ENCODE results near the gene FHIT.

The FHIT gene

GRCh38 chr3:60000311-60001105 lies 1250.7 kb downstream of the FHIT start:
- DNase-seq (ENCODE audit: low read depth): no peak
- Histone ChIP-seq H3K9ac (ENCODE audit: low read length) (no peak overlapping the region), H3K4me1 (ENCODE audit: control insufficient read depth, insufficient read depth, low read length) (no peaks in the 10 kb centered on the region), H3K36me3 (ENCODE audit: control insufficient read depth, insufficient read depth, low read length, severe bottlenecking) (no peaks in the 10 kb centered on the region), H3K27me3 (replicated peaks; ENCODE audit: control insufficient read depth, insufficient read depth, low read length) (no peaks in the 10 kb centered on the region), H3K4me3 (ENCODE audit: low read length) (no peak overlapping the region), H3K9me3 (ENCODE audit: control insufficient read depth, low read length) (no peaks in the 10 kb centered on the region)

DNA sequence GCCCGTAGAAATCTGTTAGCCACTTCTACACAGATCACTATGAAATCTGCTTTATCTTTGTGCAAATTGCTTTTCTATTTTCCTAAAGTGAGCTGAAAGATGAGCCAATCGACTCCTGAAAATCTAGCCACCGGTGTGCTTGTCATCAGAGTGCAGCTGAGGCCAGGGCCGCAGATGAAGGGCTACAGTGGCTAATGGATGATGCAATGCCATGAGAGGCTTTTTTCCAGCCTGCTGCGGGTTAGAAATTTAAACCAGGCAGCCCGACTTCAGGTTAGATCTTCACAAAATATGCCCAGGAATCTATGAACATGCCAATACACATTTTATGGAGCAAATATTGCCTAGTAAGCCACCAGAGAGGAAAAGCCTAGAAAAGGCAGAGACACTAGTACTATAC lies 1253.2 kb downstream of the FHIT start:
- no peaks in the 10 kb centered on the region for H3K9me3 ChIP-seq (ENCODE audit: control insufficient read depth, low read length)
- H3K4me1 ChIP-seq (ENCODE audit: control insufficient read depth, insufficient read depth, low read length): no peaks in the 10 kb centered on the region
- no peaks in the 10 kb centered on the region for H3K27me3 ChIP-seq (replicated peaks; ENCODE audit: control insufficient read depth, insufficient read depth, low read length)
- no peak overlapping the region for H3K4me3 ChIP-seq (ENCODE audit: low read length)
- no peaks in the 10 kb centered on the region for H3K36me3 ChIP-seq (ENCODE audit: control insufficient read depth, insufficient read depth, low read length, severe bottlenecking)
- no peak for DNase-seq (ENCODE audit: low read depth)
- H3K9ac ChIP-seq (ENCODE audit: low read length): no peak overlapping the region

DNA sequence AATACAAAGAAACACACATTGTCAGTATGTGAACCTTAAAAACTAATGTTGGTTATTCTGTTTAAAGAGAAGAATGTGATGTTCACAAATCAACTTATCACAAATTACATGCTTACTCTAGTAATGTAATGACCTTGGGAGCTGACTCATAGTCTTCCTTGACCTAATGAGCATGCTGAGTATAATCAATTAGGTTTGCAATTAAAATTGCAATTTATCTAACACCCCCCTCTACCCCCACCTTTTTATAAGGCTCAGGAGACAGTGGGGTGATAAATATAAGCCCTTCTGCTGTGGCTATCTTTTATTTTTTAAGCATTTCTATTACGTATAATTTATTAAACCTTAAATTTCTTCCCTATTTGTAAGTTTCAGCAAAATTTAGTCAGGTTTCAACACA lies 1253.7 kb downstream of the FHIT start:
- Histone ChIP-seq H3K9ac (ENCODE audit: low read length) (no peak overlapping the region), H3K4me3 (ENCODE audit: low read length) (no peak overlapping the region), H3K27me3 (replicated peaks; ENCODE audit: control insufficient read depth, insufficient read depth, low read length) (no peaks in the 10 kb centered on the region), H3K36me3 (ENCODE audit: control insufficient read depth, insufficient read depth, low read length, severe bottlenecking) (no peaks in the 10 kb centered on the region), H3K9me3 (ENCODE audit: control insufficient read depth, low read length) (no peaks in the 10 kb centered on the region), H3K4me1 (ENCODE audit: control insufficient read depth, insufficient read depth, low read length) (no peaks in the 10 kb centered on the region)
- no peak for DNase-seq (ENCODE audit: low read depth)

- H3K4me3 ChIP-seq (ENCODE audit: low read length): no peak overlapping the region
- no peaks in the 10 kb centered on the region for H3K27me3 ChIP-seq (replicated peaks; ENCODE audit: control insufficient read depth, insufficient read depth, low read length)
- no peak overlapping the region for H3K9ac ChIP-seq (ENCODE audit: low read length)
- H3K36me3 ChIP-seq (ENCODE audit: control insufficient read depth, insufficient read depth, low read length, severe bottlenecking): no peaks in the 10 kb centered on the region
- H3K9me3 ChIP-seq (ENCODE audit: control insufficient read depth, low read length): no peaks in the 10 kb centered on the region
- no peak for DNase-seq (ENCODE audit: low read depth)
- H3K4me1 ChIP-seq (ENCODE audit: control insufficient read depth, insufficient read depth, low read length): no peaks in the 10 kb centered on the region
Measured at GRCh38 chr3:59996056-59996455, 1255.2 kb downstream of the FHIT start.

- Histone ChIP-seq H3K9me3 (ENCODE audit: control insufficient read depth, low read length) (no peaks in the 10 kb centered on the region), H3K4me1 (ENCODE audit: control insufficient read depth, insufficient read depth, low read length) (no peaks in the 10 kb centered on the region), H3K36me3 (ENCODE audit: control insufficient read depth, insufficient read depth, low read length, severe bottlenecking) (no peaks in the 10 kb centered on the region), H3K9ac (ENCODE audit: low read length) (no peak overlapping the region), H3K27me3 (replicated peaks; ENCODE audit: control insufficient read depth, insufficient read depth, low read length) (no peaks in the 10 kb centered on the region), H3K4me3 (ENCODE audit: low read length) (no peak overlapping the region)
- DNase-seq (ENCODE audit: low read depth): no peak
Measured at GRCh38 chr3:59995563-59995962, 1255.7 kb downstream of the FHIT start.

DNA sequence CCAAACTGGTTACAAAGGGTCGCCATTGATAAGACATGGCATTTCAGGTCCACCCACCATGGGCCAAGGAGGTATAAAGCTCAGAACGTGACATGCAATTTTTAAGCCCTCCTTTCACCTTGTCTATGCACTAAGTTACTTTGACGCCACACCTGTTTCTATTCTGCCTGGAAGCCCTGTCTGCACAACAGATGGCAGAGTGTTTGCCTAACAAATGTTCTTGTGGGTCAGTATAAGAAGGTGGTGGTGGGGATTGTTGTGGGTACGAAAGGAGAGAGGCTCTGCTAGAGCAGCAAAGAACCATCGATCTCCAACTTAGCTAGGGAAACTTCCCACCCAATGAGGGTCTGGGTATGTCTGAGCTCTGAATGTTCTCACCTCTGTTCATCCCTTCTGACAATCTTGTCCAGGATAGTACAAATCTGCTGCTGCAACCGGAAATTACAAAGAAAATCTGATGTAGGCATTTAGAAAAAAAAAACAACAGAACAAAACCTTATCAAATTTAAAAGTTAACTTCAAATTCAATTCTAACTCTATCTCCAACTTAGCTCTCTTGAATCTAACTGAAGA lies 1256.4 kb downstream of the FHIT start:
- no peaks in the 10 kb centered on the region for H3K9me3 ChIP-seq (ENCODE audit: control insufficient read depth, low read length)
- H3K4me3 ChIP-seq (ENCODE audit: low read length): no peak overlapping the region
- no peak overlapping the region for H3K9ac ChIP-seq (ENCODE audit: low read length)
- no peaks in the 10 kb centered on the region for H3K27me3 ChIP-seq (replicated peaks; ENCODE audit: control insufficient read depth, insufficient read depth, low read length)
- no peaks in the 10 kb centered on the region for H3K36me3 ChIP-seq (ENCODE audit: control insufficient read depth, insufficient read depth, low read length, severe bottlenecking)
- H3K4me1 ChIP-seq (ENCODE audit: control insufficient read depth, insufficient read depth, low read length): no peaks in the 10 kb centered on the region
- no peak for DNase-seq (ENCODE audit: low read depth)

DNA sequence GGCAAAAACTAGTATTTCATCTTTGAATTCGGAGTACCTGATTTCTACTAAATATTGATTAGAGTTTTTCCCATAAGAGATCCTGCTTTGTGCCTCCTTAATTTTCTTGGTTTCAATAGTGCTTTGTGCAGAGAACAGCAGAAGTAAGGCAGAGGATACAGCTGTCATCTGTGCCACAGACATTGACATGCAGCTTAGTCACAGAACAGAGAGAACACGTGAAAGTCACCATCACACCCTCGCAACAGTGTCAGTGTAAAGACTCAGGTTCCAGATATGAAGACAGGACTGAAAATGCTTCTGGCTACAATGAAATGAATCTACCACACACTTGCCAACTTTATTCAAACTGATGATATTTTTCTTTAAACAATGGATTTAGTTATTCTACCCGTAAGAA lies 1258.7 kb downstream of the FHIT start:
- H3K36me3 ChIP-seq (ENCODE audit: control insufficient read depth, insufficient read depth, low read length, severe bottlenecking): no peaks in the 10 kb centered on the region
- H3K4me1 ChIP-seq (ENCODE audit: control insufficient read depth, insufficient read depth, low read length): no peaks in the 10 kb centered on the region
- H3K9me3 ChIP-seq (ENCODE audit: control insufficient read depth, low read length): no peaks in the 10 kb centered on the region
- no peak overlapping the region for H3K9ac ChIP-seq (ENCODE audit: low read length)
- H3K4me3 ChIP-seq (ENCODE audit: low read length): no peak overlapping the region
- H3K27me3 ChIP-seq (replicated peaks; ENCODE audit: control insufficient read depth, insufficient read depth, low read length): no peaks in the 10 kb centered on the region
- no peak for DNase-seq (ENCODE audit: low read depth)

DNA sequence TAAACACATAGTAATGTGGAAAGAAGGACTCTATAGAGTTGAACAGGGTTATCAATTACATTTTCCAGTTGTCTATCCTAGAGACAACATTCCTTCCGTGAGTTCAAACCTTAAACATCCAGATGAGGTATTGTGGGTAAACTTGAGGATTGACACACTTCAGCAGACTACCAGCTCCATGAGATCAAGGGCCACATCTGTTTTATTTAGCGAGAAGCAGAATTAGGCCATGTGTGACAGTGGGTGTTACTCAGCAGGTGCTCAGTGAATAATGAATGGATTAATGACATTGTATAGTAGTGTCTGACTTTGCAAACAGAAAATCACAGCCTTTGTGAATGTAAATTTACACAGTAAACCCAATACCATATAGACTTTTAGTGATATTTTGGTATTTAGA lies 1260.3 kb downstream of the FHIT start:
- no peak for DNase-seq (ENCODE audit: low read depth)
- Histone ChIP-seq H3K9me3 (ENCODE audit: control insufficient read depth, low read length) (no peaks in the 10 kb centered on the region), H3K36me3 (ENCODE audit: control insufficient read depth, insufficient read depth, low read length, severe bottlenecking) (no peaks in the 10 kb centered on the region), H3K4me1 (ENCODE audit: control insufficient read depth, insufficient read depth, low read length) (peaks cover 3% of the 10 kb centered on the region), H3K9ac (ENCODE audit: low read length) (no peak overlapping the region), H3K27me3 (replicated peaks; ENCODE audit: control insufficient read depth, insufficient read depth, low read length) (no peaks in the 10 kb centered on the region), H3K4me3 (ENCODE audit: low read length) (no peak overlapping the region)

GRCh38 chr3:59982510-59982909 lies 1268.7 kb downstream of the FHIT start:
- Histone ChIP-seq H3K9ac (ENCODE audit: low read length) (no peak overlapping the region), H3K27me3 (replicated peaks; ENCODE audit: control insufficient read depth, insufficient read depth, low read length) (no peaks in the 10 kb centered on the region), H3K4me1 (ENCODE audit: control insufficient read depth, insufficient read depth, low read length) (peaks cover 2% of the 10 kb centered on the region), H3K9me3 (ENCODE audit: control insufficient read depth, low read length) (no peaks in the 10 kb centered on the region), H3K4me3 (ENCODE audit: low read length) (no peak overlapping the region), H3K36me3 (ENCODE audit: control insufficient read depth, insufficient read depth, low read length, severe bottlenecking) (no peaks in the 10 kb centered on the region)
- no peak for DNase-seq (ENCODE audit: low read depth)

DNA sequence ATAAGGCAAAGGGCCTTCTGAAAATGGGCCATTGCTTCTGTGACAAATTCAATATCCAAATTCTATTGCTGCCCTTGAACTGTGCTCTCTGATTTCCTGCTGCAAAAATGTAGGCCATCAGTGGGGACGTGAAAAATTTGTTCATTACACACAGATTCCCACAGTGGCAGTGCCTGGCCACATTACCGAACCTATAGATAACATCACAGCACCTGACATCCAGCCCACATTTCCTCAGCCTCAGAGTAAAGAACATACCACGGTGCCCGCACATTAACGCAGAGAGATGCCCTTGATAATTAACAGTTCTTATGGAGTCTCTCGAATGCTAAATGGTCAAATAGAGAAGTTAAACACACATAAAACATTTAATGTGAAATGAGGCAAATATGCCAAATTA lies 1269.9 kb downstream of the FHIT start:
- H3K9ac ChIP-seq (ENCODE audit: low read length): no peak overlapping the region
- no peaks in the 10 kb centered on the region for H3K27me3 ChIP-seq (replicated peaks; ENCODE audit: control insufficient read depth, insufficient read depth, low read length)
- no peaks in the 10 kb centered on the region for H3K4me1 ChIP-seq (ENCODE audit: control insufficient read depth, insufficient read depth, low read length)
- DNase-seq (ENCODE audit: low read depth): no peak
- no peak overlapping the region for H3K4me3 ChIP-seq (ENCODE audit: low read length)
- H3K36me3 ChIP-seq (ENCODE audit: control insufficient read depth, insufficient read depth, low read length, severe bottlenecking): no peaks in the 10 kb centered on the region
- H3K9me3 ChIP-seq (ENCODE audit: control insufficient read depth, low read length): no peaks in the 10 kb centered on the region

DNA sequence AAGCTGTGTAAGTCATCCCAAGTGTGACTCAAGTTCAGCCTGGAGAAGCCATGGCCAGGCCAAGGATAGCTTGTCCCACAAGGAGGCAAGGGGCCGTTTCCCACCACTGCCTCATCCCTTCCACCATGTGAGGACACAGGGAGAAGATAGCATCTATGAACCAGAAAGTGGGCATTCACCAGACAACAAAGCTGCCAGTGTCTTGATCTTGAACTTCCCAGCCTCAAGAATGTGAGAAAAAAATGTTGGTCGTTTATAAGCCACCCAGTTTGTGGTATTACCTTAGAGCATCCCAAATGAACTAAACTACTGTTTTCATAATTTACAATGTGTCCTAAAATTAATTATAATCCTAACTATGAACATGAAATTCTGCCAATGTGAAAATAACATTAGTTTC lies 1270.7 kb downstream of the FHIT start:
- Histone ChIP-seq H3K36me3 (ENCODE audit: control insufficient read depth, insufficient read depth, low read length, severe bottlenecking) (no peaks in the 10 kb centered on the region), H3K9ac (ENCODE audit: low read length) (no peak overlapping the region), H3K4me3 (ENCODE audit: low read length) (no peak overlapping the region), H3K4me1 (ENCODE audit: control insufficient read depth, insufficient read depth, low read length) (no peaks in the 10 kb centered on the region), H3K9me3 (ENCODE audit: control insufficient read depth, low read length) (no peaks in the 10 kb centered on the region), H3K27me3 (replicated peaks; ENCODE audit: control insufficient read depth, insufficient read depth, low read length) (no peaks in the 10 kb centered on the region)
- no peak for DNase-seq (ENCODE audit: low read depth)

- Histone ChIP-seq H3K4me1 (ENCODE audit: control insufficient read depth, insufficient read depth, low read length) (no peaks in the 10 kb centered on the region), H3K4me3 (ENCODE audit: low read length) (no peak overlapping the region), H3K9ac (ENCODE audit: low read length) (no peak overlapping the region), H3K9me3 (ENCODE audit: control insufficient read depth, low read length) (no peaks in the 10 kb centered on the region), H3K27me3 (replicated peaks; ENCODE audit: control insufficient read depth, insufficient read depth, low read length) (no peaks in the 10 kb centered on the region), H3K36me3 (ENCODE audit: control insufficient read depth, insufficient read depth, low read length, severe bottlenecking) (no peaks in the 10 kb centered on the region)
- DNase-seq (ENCODE audit: low read depth): no peak
Measured at GRCh38 chr3:59979542-59979941, 1271.7 kb downstream of the FHIT start.
